Dermis blood vessel endothelial cell (primary cell): ENCODE measurements around the gene UBAC2. TPM values are rescaled to one million over a fixed set of nuclear protein-coding genes. Genes with fewer than 3 reads are reported as not detected.

ENCODE experiments used
- DNase-seq: peaks from one replicate; pipeline ENCODE4 v3.0.0; 2010
- total RNA-seq: library from RNA; depleted of rRNA; stranded (reverse); fragments of >200 nt; gene quantifications from 2 replicates; pipeline ENCODE4 v1.2.3, GENCODE V29; 2014

UBAC2 gene
- 48.8 and 57.3 TPM in 2 replicates for total RNA-seq

GRCh38 chr13:99200432-99201167 lies at the start of gene UBAC2:
TSS of gene UBAC2 (plus strand) at chr13:99200854. CDS start at chr13:99200909, 55 bp downstream.
- peak; percentile 97 for DNase-seq

- DNase-seq, result no peak
Observed at GRCh38 chr13:99151516-99151915, 49.1 kb upstream of the UBAC2 start.

- DNase-seq, result no peak
Observed at GRCh38 chr13:99153219-99153618, 47.4 kb upstream of the UBAC2 start.

GRCh38 chr13:99154064-99154463 lies 46.6 kb upstream of the UBAC2 start:
- DNase-seq, result no peak

- no peak for DNase-seq
Observed at GRCh38 chr13:99155821-99156220, 44.8 kb upstream of the UBAC2 start.

- DNase-seq, result no peak
Observed at GRCh38 chr13:99157046-99157445, 43.6 kb upstream of the UBAC2 start.

GRCh38 chr13:99158846-99159245 lies 41.8 kb upstream of the UBAC2 start:
- DNase-seq, result no peak

- no peak for DNase-seq
Observed at GRCh38 chr13:99159331-99160061, 41.2 kb upstream of the UBAC2 start.

GRCh38 chr13:99160415-99160814 lies 40.2 kb upstream of the UBAC2 start:
- DNase-seq, result no peak

GRCh38 chr13:99161512-99161911 lies 39.1 kb upstream of the UBAC2 start:
- DNase-seq, result no peak

- DNase-seq, result no peak
Observed at GRCh38 chr13:99162567-99163361, 37.9 kb upstream of the UBAC2 start.

GRCh38 chr13:99164226-99164625 lies 36.4 kb upstream of the UBAC2 start:
- no peak for DNase-seq

- DNase-seq, result peak; percentile 6
Observed at GRCh38 chr13:99165753-99166587, 34.7 kb upstream of the UBAC2 start.

- no peak for DNase-seq
Observed at GRCh38 chr13:99172951-99173350, 27.7 kb upstream of the UBAC2 start.

- DNase-seq, result no peak
Observed at GRCh38 chr13:99173606-99174005, 27.0 kb upstream of the UBAC2 start.

GRCh38 chr13:99174533-99175100 lies 26.0 kb upstream of the UBAC2 start:
- no peak for DNase-seq

- DNase-seq, result peak; percentile 83
Observed at GRCh38 chr13:99176309-99177276, 24.1 kb upstream of the UBAC2 start.

GRCh38 chr13:99178636-99179035 lies 22.0 kb upstream of the UBAC2 start:
- DNase-seq, result no peak

GRCh38 chr13:99179460-99179859 lies 21.2 kb upstream of the UBAC2 start:
- DNase-seq, result no peak

- DNase-seq, result no peak
Observed at GRCh38 chr13:99182439-99182838, 18.2 kb upstream of the UBAC2 start.

GRCh38 chr13:99185606-99186005 lies 15.0 kb upstream of the UBAC2 start:
- DNase-seq, result no peak
